GM12878 (cell line): Measurements from ENCODE around the gene PRKX. TPM values are rescaled to one million over a fixed set of nuclear protein-coding genes. Genes with fewer than 3 reads are reported as not detected.

Source experiments
- ATAC-seq: fragments of 200-7000 bp; cut with Tn5 transposase; 3 replicates; pipeline ENCODE4 v1.9.1; 2020; ENCODE audit warnings: mild to moderate bottlenecking, moderate library complexity
- BruUV-seq: library from RNA; stranded (reverse); fragments of 400-500 nt; replicated peaks from 2 replicates; lab custom pipeline; 2021; lab: Mats Ljungman, UMichigan
- CTCF ChIA-PET: fragments of 300-600 bp; sonication (Branson Sonifier 250); formaldehyde crosslinking; extraction: SDS; loops from one replicate; lab custom pipeline; 2021; ENCODE audit warnings: inconsistent platforms; lab: Yijun Ruan, JAX
- POLR2A ChIA-PET: fragments of 350-600 bp; formaldehyde crosslinking; extraction: SDS; loops from one replicate; lab custom pipeline; 2021; ENCODE audit warnings: inconsistent platforms; lab: Charles Lee
- RAD21 ChIA-PET: fragments of 300-600 bp; sonication (Branson Sonifier 250); formaldehyde crosslinking; loops from one replicate; lab custom pipeline; 2023; ENCODE audit warnings: antibody characterized with exemption; ENCODE audit not compliant: unreplicated experiment; lab: Charles Lee
- SMC1A ChIA-PET: fragments of 300-600 bp; sonication (Branson Sonifier 250); formaldehyde crosslinking; loops from one replicate; lab custom pipeline; 2023; ENCODE audit not compliant: unreplicated experiment, uncharacterized antibody; lab: Charles Lee
- DNase-seq: peaks from one replicate; pipeline ENCODE4 v3.0.0-alpha.2; 2011; ENCODE audit warnings: low read depth, low spot score
- FAIRE-seq: peaks from 3 replicates; lab custom pipeline; 2011; peaks lifted over from hg19 to GRCh38; lab: Jason Lieb, UNC
- H2AFZ ChIP-seq: 2 replicates; pipeline ENCODE4 v1.6.0; 2011; ENCODE audit warnings: low read depth, low read length, control low read depth; ENCODE audit not compliant: control insufficient read depth
- H3K27ac ChIP-seq: 2 replicates; pipeline ENCODE4 v1.5.1; 2011; ENCODE audit warnings: control low read depth; ENCODE audit not compliant: control insufficient read depth, insufficient read depth
- H3K27me3 ChIP-seq, 2 experiments: replicated peaks in 1 of 2; 2 replicates each; pipeline versions ENCODE4 v1.6.0 to v1.6.1; 2011; ENCODE audit warnings: low read length in 1 of 2; ENCODE audit not compliant: control insufficient read depth in 2 of 2, insufficient read depth in 2 of 2
- H3K36me3 ChIP-seq, 2 experiments: 2 replicates each; pipeline ENCODE4 v1.5.1; 2011; ENCODE audit warnings: low read length in 1 of 2; ENCODE audit not compliant: control insufficient read depth in 2 of 2, insufficient read depth in 2 of 2
- H3K4me1 ChIP-seq: 2 replicates; pipeline ENCODE4 v1.6.1; 2011; ENCODE audit warnings: mild to moderate bottlenecking, low read length, moderate library complexity, mixed read lengths; ENCODE audit not compliant: control insufficient read depth, insufficient read depth
- H3K4me2 ChIP-seq: 2 replicates; pipeline ENCODE4 v1.6.0; 2011; ENCODE audit warnings: control low read depth; ENCODE audit not compliant: control insufficient read depth, insufficient read depth
- H3K4me3 ChIP-seq: fragments of 200-600 bp; sonication (generic); 2 replicates; pipeline ENCODE4 v1.5.1; 2016
- H3K79me2 ChIP-seq: 2 replicates; pipeline ENCODE4 v1.6.0; 2011; ENCODE audit warnings: low read length; ENCODE audit not compliant: control insufficient read depth, insufficient read depth
- H3K9ac ChIP-seq: 2 replicates; pipeline ENCODE4 v1.8.0; 2011; ENCODE audit warnings: low read length, control low read depth, mixed read lengths; ENCODE audit not compliant: control insufficient read depth, insufficient read depth
- H3K9me3 ChIP-seq: replicated peaks from 3 replicates; pipeline ENCODE4 v1.5.1; 2011; ENCODE audit warnings: mild to moderate bottlenecking, low read length; ENCODE audit not compliant: control insufficient read depth, insufficient read depth
- H4K20me1 ChIP-seq: 2 replicates; pipeline ENCODE4 v1.6.0; 2011; ENCODE audit not compliant: control insufficient read depth, insufficient read depth
- ASH2L ChIP-seq: fragments of 300-600, 200-600 bp; sonication (generic); IDR thresholded peaks from 2 replicates; pipeline ENCODE4 v1.6.1; 2017; ENCODE audit warnings: low read depth, mild to moderate bottlenecking, borderline replicate concordance
- ATF2 ChIP-seq: IDR thresholded peaks from 2 replicates; pipeline ENCODE4 v1.6.1; 2012; ENCODE audit warnings: low read length, inconsistent platforms
- HDGF ChIP-seq: fragments of 450-650 bp; IDR thresholded peaks from 2 replicates; pipeline ENCODE4 v1.6.1; 2016; ENCODE audit warnings: antibody characterized with exemption
- MYC ChIP-seq: IDR thresholded peaks from 2 replicates; pipeline ENCODE4 v1.6.1; 2011; ENCODE audit warnings: mild to moderate bottlenecking, low read length, moderate library complexity, inconsistent platforms; ENCODE audit not compliant: insufficient read depth, insufficient replicate concordance, insufficient read length, severe bottlenecking
- RFX5 ChIP-seq: IDR thresholded peaks from 2 replicates; pipeline ENCODE4 v1.6.1; 2011; ENCODE audit warnings: low read depth, low read length, improper control_type of control experiment
- ZNF24 ChIP-seq: fragments of 450-650 bp; IDR thresholded peaks from 2 replicates; pipeline ENCODE4 v1.6.1; 2017; ENCODE audit warnings: antibody characterized with exemption, mild to moderate bottlenecking
- WGBS: methylation state at CpG from one replicate; pipeline ENCODE4 v1.1.6; 2016; ENCODE audit warnings: low lambda C conversion rate; ENCODE audit not compliant: insufficient replicate concordance, insufficient coverage; ENCODE audit errors: missing lambda C conversion rate; 5-methylcytosine and 5-hydroxymethylcytosine counted together
- in situ Hi-C: fragments of 300-500 bp; cut with MboI; formaldehyde crosslinking; loops from 9 replicates; pipeline ENCODE4 v1.14.3; 2018; ENCODE audit warnings: mixed read lengths
- intact Hi-C: fragments of 100-400 bp; cut with micrococcal nuclease; formaldehyde crosslinking; loops from one replicate; pipeline ENCODE4 v1.14.2; 2022; ENCODE audit not compliant: unreplicated experiment
- polyA plus RNA-seq, 11 experiments: library from polyadenylated mRNA; depleted of rRNA in 4 of 11; unstranded in 6 of 11; stranded (reverse) in 5 of 11; fragments of >200 nt; fragmentation: Nextera tagmentation in 4 of 11; fragmentation: Illumina TruSeq in 1 of 11; extraction: Ambion mirVana in 4 of 11; extraction: Trizol in 1 of 11; gene quantifications; 1 replicate in 1 of 11; 2 replicates in 10 of 11; pipeline versions ENCODE4 v1.2.1 to v1.2.3, GENCODE V29; 2011 to 2016; ENCODE audit warnings: inconsistent platforms in 2 of 11, missing spikeins in 2 of 11, low read depth in 1 of 11
- total RNA-seq, 4 experiments: library from RNA; depleted of rRNA in 3 of 4; stranded (reverse); fragments of >200 nt in 3 of 4; fragmentation: Illumina TruSeq in 1 of 4; extraction: Trizol in 1 of 4; gene quantifications; 2 replicates each; pipeline versions ENCODE4 v1.2.1 to v1.2.3, GENCODE V29; 2013 to 2021
- TF ChIP-seq, protein P1 (sequence below): fragments of 450-650 bp; IDR thresholded peaks from 2 replicates; pipeline ENCODE4 v1.6.1; 2014; ENCODE audit warnings: mild to moderate bottlenecking

PRKX gene
- total and polyA plus RNA-seq, 10 of the 15 experiments (the other 5 are each of a cell fraction or from before 2014, with no cell fraction given) = 3.9 to 45.3 (median 23.9) TPM

GRCh38 chrX:3576886-3577501 lies 136.5 kb downstream of the PRKX start:
- ChIA-PET SMC1A (no interaction called here), RAD21 (no interaction called here), CTCF (no interaction called here), POLR2A (no interaction called here)
- no peak overlapping the region for H3K4me3 ChIP-seq
- H2AFZ ChIP-seq = no peak overlapping the region
- no peak for DNase-seq
- intact Hi-C loops = no loop called here
- BruUV-seq = no TSS peak
- no peak overlapping the region for H3K9ac ChIP-seq
- no peak overlapping the region for H3K27ac ChIP-seq
- in situ Hi-C loops = no loop called here
- 49% methylated on average over 11 of the region's 11 CpGs for WGBS
- H3K36me3 ChIP-seq = no peaks in the 10 kb centered on the region
- no peaks in the 10 kb centered on the region for H3K4me1 ChIP-seq
- TF ChIP-seq ATF2 (no peak), ZNF24 (no peak), HDGF (no peak), RFX5 (no peak), MYC (no peak), ASH2L (no peak)
- TF ChIP-seq, protein P1, sequence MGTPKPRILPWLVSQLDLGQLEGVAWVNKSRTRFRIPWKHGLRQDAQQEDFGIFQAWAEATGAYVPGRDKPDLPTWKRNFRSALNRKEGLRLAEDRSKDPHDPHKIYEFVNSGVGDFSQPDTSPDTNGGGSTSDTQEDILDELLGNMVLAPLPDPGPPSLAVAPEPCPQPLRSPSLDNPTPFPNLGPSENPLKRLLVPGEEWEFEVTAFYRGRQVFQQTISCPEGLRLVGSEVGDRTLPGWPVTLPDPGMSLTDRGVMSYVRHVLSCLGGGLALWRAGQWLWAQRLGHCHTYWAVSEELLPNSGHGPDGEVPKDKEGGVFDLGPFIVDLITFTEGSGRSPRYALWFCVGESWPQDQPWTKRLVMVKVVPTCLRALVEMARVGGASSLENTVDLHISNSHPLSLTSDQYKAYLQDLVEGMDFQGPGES = no peak
- TF ChIP-seq, all 136 proteins: peak for 0
- Histone ChIP-seq H4K20me1 (no peaks in the 10 kb centered on the region), H3K4me2 (no peak overlapping the region), H3K9me3 (no peaks in the 10 kb centered on the region), H3K27me3 (no peaks in the 10 kb centered on the region), H3K79me2 (no peaks in the 10 kb centered on the region)
- no peak for FAIRE-seq
- ATAC-seq = no peak
